HG02938 (cell line): ENCODE data around the gene CTNNA2.

ENCODE experiments used
- ATAC-seq: cut with Tn5 transposase; IDR thresholded peaks from one replicate; pipeline ENCODE4 v1.9.1; 2021; ENCODE audit warnings: mild to moderate bottlenecking, moderate library complexity; ENCODE audit not compliant: unreplicated experiment

CTNNA2 gene

DNA sequence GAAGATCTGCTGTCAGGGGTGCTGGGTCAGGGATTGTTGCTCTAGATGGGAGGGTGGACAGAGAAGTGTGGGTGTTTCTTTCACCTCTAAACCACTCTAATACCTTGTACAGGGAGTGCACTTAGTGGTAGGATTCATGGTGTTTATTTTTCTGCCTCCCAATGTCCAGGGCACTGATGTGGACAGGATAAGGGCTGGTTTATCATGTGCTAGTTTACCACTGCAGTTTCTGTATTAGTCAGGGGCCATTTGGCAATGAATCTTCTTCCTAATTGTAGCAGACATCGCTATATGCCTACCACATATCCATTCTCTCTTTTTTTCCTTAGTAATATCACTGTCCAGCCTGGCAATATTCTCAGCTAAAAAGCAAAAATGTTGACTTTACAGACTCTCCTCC is 842.0 kb downstream of the CTNNA2 start:
- no peak for ATAC-seq

- ATAC-seq, result no peak
Observed at GRCh38 chr2:80361904-80362303, 849.1 kb downstream of the CTNNA2 start.

GRCh38 chr2:80363330-80363729 is 850.5 kb downstream of the CTNNA2 start:
- no peak for ATAC-seq

GRCh38 chr2:80363791-80364349 is 851.0 kb downstream of the CTNNA2 start:
- ATAC-seq, result no peak

DNA sequence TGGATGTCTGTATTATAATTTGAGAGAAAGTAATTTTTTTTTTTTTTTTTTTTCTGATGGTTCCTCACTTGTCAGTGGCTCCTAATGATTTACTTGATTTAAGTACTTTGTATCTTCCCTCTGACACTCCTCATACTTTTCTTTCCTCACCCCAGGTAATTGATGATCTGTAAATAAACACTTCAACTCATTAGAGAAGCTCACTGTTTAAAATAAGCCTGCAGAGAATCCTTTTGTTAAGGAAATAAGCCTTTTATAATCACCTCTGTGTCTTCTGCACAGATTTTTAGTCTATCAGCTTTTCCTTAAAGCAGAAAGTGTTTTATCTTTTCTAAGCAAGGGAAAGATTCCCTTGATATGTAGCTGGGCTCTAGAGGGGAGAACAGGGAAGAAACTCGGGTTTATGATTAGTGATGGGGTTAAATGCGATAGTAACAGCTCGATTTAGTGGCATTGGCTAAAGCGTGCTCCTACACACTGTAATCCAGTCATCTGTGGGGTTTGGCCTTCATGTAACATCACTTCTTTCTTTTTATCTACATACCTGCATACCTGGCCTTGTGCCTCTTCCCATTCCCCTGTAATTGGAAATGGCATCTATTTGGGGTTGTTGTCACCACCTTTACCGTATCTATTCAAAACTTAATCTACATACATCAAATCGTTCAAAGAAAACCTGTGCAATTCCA is 851.8 kb downstream of the CTNNA2 start:
- no peak for ATAC-seq

DNA sequence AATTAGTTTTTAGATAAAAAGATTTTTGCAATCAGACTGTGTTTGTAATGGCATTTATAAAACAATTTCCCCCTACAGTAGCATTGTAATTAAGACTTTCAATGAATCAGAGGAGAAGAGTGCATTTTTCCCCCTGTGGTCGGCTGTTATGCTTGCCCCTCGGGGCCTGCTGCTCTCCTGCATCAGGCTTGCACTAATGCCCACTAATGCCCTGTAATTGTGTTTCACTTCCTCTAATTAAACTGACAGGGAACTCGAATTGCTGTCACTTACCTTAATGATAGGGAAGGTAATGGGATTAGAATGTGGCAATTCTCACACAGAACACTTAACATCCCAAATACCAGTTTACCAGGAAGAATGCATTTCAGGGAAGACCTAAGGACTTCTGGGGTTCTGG is 852.9 kb downstream of the CTNNA2 start:
- ATAC-seq, result no peak

- no peak for ATAC-seq
Observed at GRCh38 chr2:80370375-80371009, 857.6 kb downstream of the CTNNA2 start.

- no peak for ATAC-seq
Observed at GRCh38 chr2:80374105-80374504, 861.3 kb downstream of the CTNNA2 start.

GRCh38 chr2:80377071-80377470 is 864.2 kb downstream of the CTNNA2 start:
- no peak for ATAC-seq

DNA sequence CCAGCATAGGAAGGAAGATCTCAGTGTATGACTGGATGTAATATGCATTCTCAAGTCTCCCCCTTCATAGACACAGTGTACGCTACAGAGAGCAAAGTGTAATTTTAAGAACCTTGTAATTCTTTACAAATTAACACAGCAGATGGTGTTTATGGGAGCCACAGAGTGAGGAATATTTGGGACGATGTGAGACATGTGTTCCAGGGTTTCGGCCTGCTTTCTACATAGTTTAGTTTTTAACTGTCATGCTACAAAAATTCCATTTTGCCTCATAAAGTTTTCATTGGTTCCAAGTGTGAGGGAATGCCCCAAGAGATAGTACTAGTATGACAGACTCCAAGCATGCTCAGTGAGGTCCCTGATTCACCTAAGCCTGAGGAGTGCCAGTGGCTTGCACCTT is 867.9 kb downstream of the CTNNA2 start:
- no peak for ATAC-seq

- no peak for ATAC-seq
Observed at GRCh38 chr2:80381666-80382065, 868.8 kb downstream of the CTNNA2 start.

- no peak for ATAC-seq
Observed at GRCh38 chr2:80392441-80392840, 879.6 kb downstream of the CTNNA2 start.

GRCh38 chr2:80393991-80394390 is 881.1 kb downstream of the CTNNA2 start:
- ATAC-seq, result no peak

- ATAC-seq, result no peak
Observed at GRCh38 chr2:80395251-80395650, 882.4 kb downstream of the CTNNA2 start.

GRCh38 chr2:80396276-80396675 is 883.4 kb downstream of the CTNNA2 start:
- ATAC-seq, result no peak

- no peak for ATAC-seq
Observed at GRCh38 chr2:80403081-80403480, 890.2 kb downstream of the CTNNA2 start.

DNA sequence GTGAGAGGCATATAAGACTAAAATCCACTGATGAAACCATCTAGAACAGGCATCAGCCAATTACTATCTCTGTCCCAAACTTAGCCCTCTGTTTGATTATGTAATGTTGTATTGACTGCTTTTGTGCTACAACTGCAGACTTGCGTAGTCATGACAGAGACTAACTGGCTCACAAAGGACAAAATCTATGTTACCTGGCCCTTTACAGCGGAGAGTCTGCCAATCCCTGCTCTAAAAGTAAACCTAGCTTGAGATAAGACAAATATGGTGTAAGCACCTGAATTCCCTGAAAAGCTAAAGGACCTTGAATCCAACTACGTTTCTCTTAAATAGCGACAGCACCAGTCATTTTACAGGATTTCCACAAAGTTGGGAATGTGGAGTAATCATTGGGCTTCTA is 894.5 kb downstream of the CTNNA2 start:
- no peak for ATAC-seq

DNA sequence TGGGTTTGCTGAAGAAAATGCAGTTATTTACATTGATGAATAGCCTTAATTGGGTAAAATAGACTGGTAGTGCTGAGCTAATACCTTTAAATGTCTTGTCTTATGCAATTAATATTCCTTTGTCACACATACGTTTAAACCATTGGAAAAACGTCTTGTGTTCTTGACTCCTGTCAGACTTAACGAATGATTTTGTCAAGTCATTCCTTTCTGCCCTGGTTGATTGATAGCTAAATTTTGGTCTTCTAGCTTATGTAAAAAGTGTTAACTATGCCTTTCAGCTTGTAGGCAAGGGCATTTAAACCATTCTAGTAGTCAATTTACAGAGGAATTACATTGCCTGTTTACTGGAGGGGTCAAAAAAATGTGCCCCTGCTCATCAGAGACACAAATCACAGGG is 897.5 kb downstream of the CTNNA2 start:
- no peak for ATAC-seq

GRCh38 chr2:80413136-80413535 is 900.3 kb downstream of the CTNNA2 start:
- ATAC-seq, result no peak

- ATAC-seq, result no peak
Observed at GRCh38 chr2:80417737-80418136, 904.9 kb downstream of the CTNNA2 start.

GRCh38 chr2:80420530-80421208 is 907.8 kb downstream of the CTNNA2 start:
- ATAC-seq, result no peak

- no peak for ATAC-seq
Observed at GRCh38 chr2:80429251-80429650, 916.4 kb downstream of the CTNNA2 start.
